HL-60 (cell line): ENCODE measurements around the gene MTHFSD.

Experiments used
- DNase-seq, 2 experiments: peaks; one replicate each; pipeline ENCODE4 v3.0.0-alpha.2; 2010 to 2020; ENCODE audit warnings: low read depth in 1 of 2, low spot score in 1 of 2
- H3K27ac ChIP-seq: fragments of 250-450 bp; sonication (Bioruptor Pico); replicated peaks from 2 replicates; pipeline ENCODE4 v1.5.1; 2020; ENCODE audit warnings: mild to moderate bottlenecking, moderate library complexity
- H3K27me3 ChIP-seq: fragments of 250-450 bp; sonication (Bioruptor Pico); 2 replicates; pipeline ENCODE4 v1.5.1; 2021; ENCODE audit warnings: mild to moderate bottlenecking, moderate library complexity; ENCODE audit not compliant: insufficient read depth, poor library complexity, severe bottlenecking
- H3K4me3 ChIP-seq: replicated peaks from 2 replicates; pipeline ENCODE4 v1.5.1; 2011; ENCODE audit warnings: mild to moderate bottlenecking, control low read depth, low read length; ENCODE audit not compliant: insufficient read depth
- CTCF ChIP-seq: IDR thresholded peaks from one replicate; pipeline ENCODE4 v1.5.1; 2011; ENCODE audit warnings: low read length, control low read depth, inconsistent platforms; ENCODE audit not compliant: insufficient read depth
- GABPA ChIP-seq: IDR thresholded peaks from 2 replicates; pipeline ENCODE4 v1.6.1; 2012; ENCODE audit warnings: low read depth
- POLR2AphosphoS5 ChIP-seq: IDR thresholded peaks from 2 replicates; pipeline ENCODE4 v1.6.1; 2012; ENCODE audit warnings: low read depth
- REST ChIP-seq: IDR thresholded peaks from 2 replicates; pipeline ENCODE4 v1.6.1; 2012; ENCODE audit warnings: low read depth; ENCODE audit not compliant: insufficient replicate concordance
- SPI1 ChIP-seq: IDR thresholded peaks from 2 replicates; pipeline ENCODE4 v1.6.1; 2012; ENCODE audit warnings: low read depth, mild to moderate bottlenecking, borderline replicate concordance

The MTHFSD gene

GRCh38 chr16:86587487-86587886 lies 32.5 kb upstream of the MTHFSD start:
- DNase-seq = no peak
- H3K4me3 ChIP-seq = no peak overlapping the region
- TF ChIP-seq REST (no peak), CTCF (no peak), SPI1 (no peak), GABPA (no peak)
- H3K27me3 ChIP-seq = no peaks in the 10 kb centered on the region
- H3K27ac ChIP-seq = no peak overlapping the region

- TF ChIP-seq CTCF = no peak
- TF ChIP-seq REST = no peak
- TF ChIP-seq POLR2AphosphoS5 = no peak
- no peak for TF ChIP-seq GABPA
- TF ChIP-seq SPI1 = no peak
- DNase-seq = no peak
- Histone ChIP-seq H3K27ac (no peak overlapping the region), H3K4me3 (no peak overlapping the region), H3K27me3 (no peaks in the 10 kb centered on the region)
Observed at GRCh38 chr16:86585821-86586611, 31.0 kb upstream of the MTHFSD start.

- no peak for DNase-seq
- no peak for TF ChIP-seq CTCF
- no peak for TF ChIP-seq GABPA
- TF ChIP-seq POLR2AphosphoS5 = no peak
- no peak for TF ChIP-seq SPI1
- no peak for TF ChIP-seq REST
- Histone ChIP-seq H3K4me3 (no peak overlapping the region), H3K27me3 (no peaks in the 10 kb centered on the region), H3K27ac (no peak overlapping the region)
Observed at GRCh38 chr16:86584726-86585721, 30.0 kb upstream of the MTHFSD start.
